GM23338 (cell line): ENCODE results near the gene TMA7B. TPM values are rescaled to one million over a fixed set of nuclear protein-coding genes. Genes with fewer than 3 reads are reported as not detected.

Experiments
- ATAC-seq: fragments of 200-7000 bp; cut with Tn5 transposase; 3 replicates; pipeline ENCODE4 v1.9.1; 2020
- DNase-seq: peaks from one replicate; pipeline ENCODE4 v3.0.0-alpha.2; 2015; ENCODE audit warnings: low spot score
- H2AFZ ChIP-seq: fragments of 200-600 bp; sonication (generic); 2 replicates; pipeline ENCODE4 v1.8.0; 2016; ENCODE audit warnings: antibody characterized with exemption, mild to moderate bottlenecking, moderate library complexity
- H3F3A ChIP-seq: fragments of 200-600 bp; sonication (generic); replicated peaks from 2 replicates; pipeline ENCODE4 v1.8.0; 2017; ENCODE audit warnings: antibody characterized with exemption, mixed run types, low read depth
- H3K27ac ChIP-seq: fragments of 200-600 bp; sonication (generic); 2 replicates; pipeline ENCODE4 v1.6.1; 2016; ENCODE audit warnings: low read depth
- H3K27me3 ChIP-seq: fragments of 200-600 bp; sonication (generic); 2 replicates; pipeline ENCODE4 v1.8.0; 2016; ENCODE audit warnings: mild to moderate bottlenecking, mixed run types, moderate library complexity; ENCODE audit not compliant: insufficient read depth
- H3K36me3 ChIP-seq: fragments of 200-600 bp; sonication (generic); 2 replicates; pipeline ENCODE4 v1.8.0; 2016; ENCODE audit warnings: mild to moderate bottlenecking; ENCODE audit not compliant: insufficient read depth
- H3K4me1 ChIP-seq: fragments of 200-600 bp; sonication (generic); 2 replicates; pipeline ENCODE4 v1.8.0; 2016; ENCODE audit warnings: mild to moderate bottlenecking, moderate library complexity; ENCODE audit not compliant: insufficient read depth
- H3K4me2 ChIP-seq: fragments of 200-600 bp; sonication (generic); 2 replicates; pipeline ENCODE4 v1.7.1; 2017; ENCODE audit warnings: mixed run types
- H3K4me3 ChIP-seq: fragments of 200-600 bp; sonication (generic); 2 replicates; pipeline ENCODE4 v1.6.1; 2016; ENCODE audit warnings: mixed run types
- H3K79me2 ChIP-seq: fragments of 200-600 bp; sonication (generic); replicated peaks from 2 replicates; pipeline ENCODE4 v1.8.0; 2017; ENCODE audit warnings: mild to moderate bottlenecking; ENCODE audit not compliant: insufficient read depth
- H3K9me2 ChIP-seq: fragments of 200-600 bp; sonication (generic); 2 replicates; pipeline ENCODE4 v1.8.0; 2017; ENCODE audit not compliant: insufficient read depth
- H4K20me1 ChIP-seq: fragments of 200-600 bp; sonication (generic); replicated peaks from 2 replicates; pipeline ENCODE4 v1.8.0; 2017; ENCODE audit warnings: mild to moderate bottlenecking; ENCODE audit not compliant: insufficient read depth
- H3K27ac Mint-ChIP-seq: 2 replicates; pipeline ENCODE4 v1.8.0; 2020; ENCODE audit warnings: inconsistent platforms, mild to moderate bottlenecking, moderate library complexity, mixed read lengths
- H3K27me3 Mint-ChIP-seq: 3 replicates; pipeline ENCODE4 v1.8.0; 2022; ENCODE audit warnings: low read depth, mild to moderate bottlenecking, moderate library complexity, mixed read lengths, inconsistent platforms; ENCODE audit not compliant: insufficient read depth, poor library complexity
- H3K36me3 Mint-ChIP-seq: 3 replicates; pipeline ENCODE4 v1.8.0; 2021; ENCODE audit warnings: low read depth, mild to moderate bottlenecking, inconsistent platforms, moderate library complexity, mixed read lengths
- H3K4me1 Mint-ChIP-seq: 3 replicates; pipeline ENCODE4 v1.8.0; 2020; ENCODE audit warnings: mild to moderate bottlenecking, inconsistent platforms, mixed read lengths
- H3K4me3 Mint-ChIP-seq: 3 replicates; pipeline ENCODE4 v1.8.0; 2021; ENCODE audit warnings: moderate library complexity, mild to moderate bottlenecking, inconsistent platforms, mixed read lengths
- H3K9me3 Mint-ChIP-seq: 3 replicates; pipeline ENCODE4 v1.8.0; 2020; ENCODE audit warnings: moderate library complexity, mild to moderate bottlenecking, inconsistent platforms, mixed read lengths
- CREB1 ChIP-seq: fragments of 250-450 bp; sonication (Bioruptor Pico); IDR thresholded peaks from 2 replicates; pipeline ENCODE4 v1.5.0; 2020; ENCODE audit warnings: low read depth, mild to moderate bottlenecking, moderate library complexity
- ETS1 ChIP-seq: IDR thresholded peaks from 2 replicates; pipeline ENCODE4 v1.6.1; 2016; ENCODE audit warnings: antibody characterized with exemption
- EZH2 ChIP-seq: fragments of 200-600 bp; sonication (generic); IDR thresholded peaks from one replicate; pipeline ENCODE4 v1.8.0; 2017; ENCODE audit warnings: antibody characterized with exemption, mild to moderate bottlenecking, low read depth; ENCODE audit not compliant: unreplicated experiment
- EZH2phosphoT487 ChIP-seq: fragments of 200-600 bp; sonication (generic); IDR thresholded peaks from one replicate; pipeline ENCODE4 v1.8.1; 2018; ENCODE audit warnings: antibody characterized with exemption; ENCODE audit not compliant: unreplicated experiment
- JUNB ChIP-seq: IDR thresholded peaks from one replicate; pipeline ENCODE4 v1.6.1; 2016; ENCODE audit warnings: antibody characterized with exemption; ENCODE audit not compliant: unreplicated experiment
- NANOG ChIP-seq: IDR thresholded peaks from 2 replicates; pipeline ENCODE4 v1.6.1; 2016; ENCODE audit warnings: antibody characterized with exemption, borderline replicate concordance
- POLR2AphosphoS5 ChIP-seq: IDR thresholded peaks from 2 replicates; pipeline ENCODE4 v1.6.1; 2016; ENCODE audit warnings: antibody characterized with exemption, low read depth
- STAT1 ChIP-seq: IDR thresholded peaks from one replicate; pipeline ENCODE4 v1.6.1; 2016; ENCODE audit warnings: antibody characterized with exemption; ENCODE audit not compliant: unreplicated experiment
- ZNF114 ChIP-seq: fragments of 250-450 bp; sonication (Bioruptor Pico); IDR thresholded peaks from 2 replicates; pipeline ENCODE4 v1.5.0; 2020; ENCODE audit warnings: mild to moderate bottlenecking, moderate library complexity
- ZNF331 ChIP-seq: fragments of 250-450 bp; sonication (Bioruptor Pico); IDR thresholded peaks from 2 replicates; pipeline ENCODE4 v1.5.0; 2020; ENCODE audit warnings: low read depth, mild to moderate bottlenecking, moderate library complexity
- polyA plus RNA-seq: library from polyadenylated mRNA; unstranded; fragments of >200 nt; fragmentation: Nextera tagmentation; extraction: Ambion mirVana; gene quantifications from 2 replicates; pipeline ENCODE4 v1.2.1, GENCODE V29; 2016
- total RNA-seq: library from RNA; depleted of rRNA; stranded (reverse); fragments of >200 nt; shearing (Covaris generic); gene quantifications from 2 replicates; pipeline ENCODE4 v1.2.3, GENCODE V29; 2014
- TF ChIP-seq, protein P1 (sequence below), 2 experiments: fragments of 200-600 bp in 1 of 2; sonication (generic) in 1 of 2; conservative IDR thresholded peaks; 2 replicates each; pipeline versions ENCODE4 v1.5.1 to v1.6.1; 2016 to 2017; ENCODE audit warnings: antibody characterized with exemption in 2 of 2, low read depth in 2 of 2, mild to moderate bottlenecking in 2 of 2, moderate library complexity in 1 of 2
- TF ChIP-seq, protein P2 (sequence below): fragments of 250-450 bp; sonication (Bioruptor Pico); IDR thresholded peaks from 2 replicates; pipeline ENCODE4 v1.5.0; 2020; ENCODE audit warnings: mild to moderate bottlenecking, moderate library complexity
- TF ChIP-seq, protein P3 (sequence below): IDR thresholded peaks from one replicate; pipeline ENCODE4 v1.6.1; 2018; ENCODE audit warnings: antibody characterized with exemption; ENCODE audit not compliant: unreplicated experiment

The TMA7B gene
- total and polyA plus RNA-seq, 2 experiments from 2014 or later = not detected

DNA sequence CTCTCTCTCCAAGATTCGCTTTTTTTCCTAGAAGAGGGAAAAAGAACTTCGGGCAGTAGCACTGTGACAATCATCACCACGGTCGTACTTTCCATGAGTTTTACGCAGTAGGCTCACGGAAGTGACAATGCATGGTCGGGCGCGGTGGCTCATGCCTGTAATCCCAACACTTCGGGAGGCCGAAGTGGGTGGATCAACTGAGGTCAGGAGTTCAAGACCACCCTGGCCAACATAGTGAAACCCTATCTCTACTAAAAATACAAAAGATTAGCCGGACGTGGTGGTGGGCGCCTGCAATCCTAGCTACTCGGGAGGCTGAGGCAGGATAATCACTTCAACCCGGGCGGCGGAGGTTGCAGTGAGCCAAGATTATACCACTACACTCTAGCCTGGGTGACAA lies 35.9 kb upstream of the TMA7B start:
- no peaks in the 10 kb centered on the region for H3F3A ChIP-seq
- no peaks in the 10 kb centered on the region for H3K9me3 Mint-ChIP-seq
- no peak overlapping the region for H3K4me3 Mint-ChIP-seq
- H3K4me1 ChIP-seq = peaks cover 10% of the 10 kb centered on the region; the same call in 1 of the 2 replicates
- no peaks in the 10 kb centered on the region for H3K9me2 ChIP-seq
- no peak overlapping the region for H2AFZ ChIP-seq
- H3K27ac ChIP-seq = no peak overlapping the region
- no peaks in the 10 kb centered on the region for H3K27me3 ChIP-seq
- TF ChIP-seq, protein P1, sequence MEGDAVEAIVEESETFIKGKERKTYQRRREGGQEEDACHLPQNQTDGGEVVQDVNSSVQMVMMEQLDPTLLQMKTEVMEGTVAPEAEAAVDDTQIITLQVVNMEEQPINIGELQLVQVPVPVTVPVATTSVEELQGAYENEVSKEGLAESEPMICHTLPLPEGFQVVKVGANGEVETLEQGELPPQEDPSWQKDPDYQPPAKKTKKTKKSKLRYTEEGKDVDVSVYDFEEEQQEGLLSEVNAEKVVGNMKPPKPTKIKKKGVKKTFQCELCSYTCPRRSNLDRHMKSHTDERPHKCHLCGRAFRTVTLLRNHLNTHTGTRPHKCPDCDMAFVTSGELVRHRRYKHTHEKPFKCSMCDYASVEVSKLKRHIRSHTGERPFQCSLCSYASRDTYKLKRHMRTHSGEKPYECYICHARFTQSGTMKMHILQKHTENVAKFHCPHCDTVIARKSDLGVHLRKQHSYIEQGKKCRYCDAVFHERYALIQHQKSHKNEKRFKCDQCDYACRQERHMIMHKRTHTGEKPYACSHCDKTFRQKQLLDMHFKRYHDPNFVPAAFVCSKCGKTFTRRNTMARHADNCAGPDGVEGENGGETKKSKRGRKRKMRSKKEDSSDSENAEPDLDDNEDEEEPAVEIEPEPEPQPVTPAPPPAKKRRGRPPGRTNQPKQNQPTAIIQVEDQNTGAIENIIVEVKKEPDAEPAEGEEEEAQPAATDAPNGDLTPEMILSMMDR (conservative IDR thresholded peaks at IDR 0.05; ENCODE audit: low read depth in 2 of 2) = no peak
- TF ChIP-seq, protein P2, sequence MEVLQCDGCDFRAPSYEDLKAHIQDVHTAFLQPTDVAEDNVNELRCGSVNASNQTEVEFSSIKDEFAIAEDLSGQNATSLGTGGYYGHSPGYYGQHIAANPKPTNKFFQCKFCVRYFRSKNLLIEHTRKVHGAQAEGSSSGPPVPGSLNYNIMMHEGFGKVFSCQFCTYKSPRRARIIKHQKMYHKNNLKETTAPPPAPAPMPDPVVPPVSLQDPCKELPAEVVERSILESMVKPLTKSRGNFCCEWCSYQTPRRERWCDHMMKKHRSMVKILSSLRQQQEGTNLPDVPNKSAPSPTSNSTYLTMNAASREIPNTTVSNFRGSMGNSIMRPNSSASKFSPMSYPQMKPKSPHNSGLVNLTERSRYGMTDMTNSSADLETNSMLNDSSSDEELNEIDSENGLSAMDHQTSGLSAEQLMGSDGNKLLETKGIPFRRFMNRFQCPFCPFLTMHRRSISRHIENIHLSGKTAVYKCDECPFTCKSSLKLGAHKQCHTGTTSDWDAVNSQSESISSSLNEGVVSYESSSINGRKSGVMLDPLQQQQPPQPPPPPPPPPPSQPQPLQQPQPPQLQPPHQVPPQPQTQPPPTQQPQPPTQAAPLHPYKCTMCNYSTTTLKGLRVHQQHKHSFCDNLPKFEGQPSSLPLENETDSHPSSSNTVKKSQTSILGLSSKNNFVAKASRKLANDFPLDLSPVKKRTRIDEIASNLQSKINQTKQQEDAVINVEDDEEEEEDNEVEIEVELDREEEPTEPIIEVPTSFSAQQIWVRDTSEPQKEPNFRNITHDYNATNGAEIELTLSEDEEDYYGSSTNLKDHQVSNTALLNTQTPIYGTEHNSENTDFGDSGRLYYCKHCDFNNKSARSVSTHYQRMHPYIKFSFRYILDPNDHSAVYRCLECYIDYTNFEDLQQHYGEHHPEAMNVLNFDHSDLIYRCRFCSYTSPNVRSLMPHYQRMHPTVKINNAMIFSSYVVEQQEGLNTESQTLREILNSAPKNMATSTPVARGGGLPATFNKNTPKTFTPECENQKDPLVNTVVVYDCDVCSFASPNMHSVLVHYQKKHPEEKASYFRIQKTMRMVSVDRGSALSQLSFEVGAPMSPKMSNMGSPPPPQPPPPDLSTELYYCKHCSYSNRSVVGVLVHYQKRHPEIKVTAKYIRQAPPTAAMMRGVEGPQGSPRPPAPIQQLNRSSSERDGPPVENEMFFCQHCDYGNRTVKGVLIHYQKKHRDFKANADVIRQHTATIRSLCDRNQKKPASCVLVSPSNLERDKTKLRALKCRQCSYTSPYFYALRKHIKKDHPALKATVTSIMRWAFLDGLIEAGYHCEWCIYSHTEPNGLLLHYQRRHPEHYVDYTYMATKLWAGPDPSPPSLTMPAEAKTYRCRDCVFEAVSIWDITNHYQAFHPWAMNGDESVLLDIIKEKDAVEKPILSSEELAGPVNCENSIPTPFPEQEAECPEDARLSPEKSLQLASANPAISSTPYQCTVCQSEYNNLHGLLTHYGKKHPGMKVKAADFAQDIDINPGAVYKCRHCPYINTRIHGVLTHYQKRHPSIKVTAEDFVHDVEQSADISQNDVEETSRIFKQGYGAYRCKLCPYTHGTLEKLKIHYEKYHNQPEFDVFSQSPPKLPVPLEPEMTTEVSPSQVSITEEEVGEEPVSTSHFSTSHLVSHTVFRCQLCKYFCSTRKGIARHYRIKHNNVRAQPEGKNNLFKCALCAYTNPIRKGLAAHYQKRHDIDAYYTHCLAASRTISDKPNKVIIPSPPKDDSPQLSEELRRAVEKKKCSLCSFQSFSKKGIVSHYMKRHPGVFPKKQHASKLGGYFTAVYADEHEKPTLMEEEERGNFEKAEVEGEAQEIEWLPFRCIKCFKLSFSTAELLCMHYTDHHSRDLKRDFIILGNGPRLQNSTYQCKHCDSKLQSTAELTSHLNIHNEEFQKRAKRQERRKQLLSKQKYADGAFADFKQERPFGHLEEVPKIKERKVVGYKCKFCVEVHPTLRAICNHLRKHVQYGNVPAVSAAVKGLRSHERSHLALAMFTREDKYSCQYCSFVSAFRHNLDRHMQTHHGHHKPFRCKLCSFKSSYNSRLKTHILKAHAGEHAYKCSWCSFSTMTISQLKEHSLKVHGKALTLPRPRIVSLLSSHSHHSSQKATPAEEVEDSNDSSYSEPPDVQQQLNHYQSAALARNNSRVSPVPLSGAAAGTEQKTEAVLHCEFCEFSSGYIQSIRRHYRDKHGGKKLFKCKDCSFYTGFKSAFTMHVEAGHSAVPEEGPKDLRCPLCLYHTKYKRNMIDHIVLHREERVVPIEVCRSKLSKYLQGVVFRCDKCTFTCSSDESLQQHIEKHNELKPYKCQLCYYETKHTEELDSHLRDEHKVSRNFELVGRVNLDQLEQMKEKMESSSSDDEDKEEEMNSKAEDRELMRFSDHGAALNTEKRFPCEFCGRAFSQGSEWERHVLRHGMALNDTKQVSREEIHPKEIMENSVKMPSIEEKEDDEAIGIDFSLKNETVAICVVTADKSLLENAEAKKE (CRISPR knock-in tag) = no peak
- no peak for TF ChIP-seq JUNB
- TF ChIP-seq, protein P3, sequence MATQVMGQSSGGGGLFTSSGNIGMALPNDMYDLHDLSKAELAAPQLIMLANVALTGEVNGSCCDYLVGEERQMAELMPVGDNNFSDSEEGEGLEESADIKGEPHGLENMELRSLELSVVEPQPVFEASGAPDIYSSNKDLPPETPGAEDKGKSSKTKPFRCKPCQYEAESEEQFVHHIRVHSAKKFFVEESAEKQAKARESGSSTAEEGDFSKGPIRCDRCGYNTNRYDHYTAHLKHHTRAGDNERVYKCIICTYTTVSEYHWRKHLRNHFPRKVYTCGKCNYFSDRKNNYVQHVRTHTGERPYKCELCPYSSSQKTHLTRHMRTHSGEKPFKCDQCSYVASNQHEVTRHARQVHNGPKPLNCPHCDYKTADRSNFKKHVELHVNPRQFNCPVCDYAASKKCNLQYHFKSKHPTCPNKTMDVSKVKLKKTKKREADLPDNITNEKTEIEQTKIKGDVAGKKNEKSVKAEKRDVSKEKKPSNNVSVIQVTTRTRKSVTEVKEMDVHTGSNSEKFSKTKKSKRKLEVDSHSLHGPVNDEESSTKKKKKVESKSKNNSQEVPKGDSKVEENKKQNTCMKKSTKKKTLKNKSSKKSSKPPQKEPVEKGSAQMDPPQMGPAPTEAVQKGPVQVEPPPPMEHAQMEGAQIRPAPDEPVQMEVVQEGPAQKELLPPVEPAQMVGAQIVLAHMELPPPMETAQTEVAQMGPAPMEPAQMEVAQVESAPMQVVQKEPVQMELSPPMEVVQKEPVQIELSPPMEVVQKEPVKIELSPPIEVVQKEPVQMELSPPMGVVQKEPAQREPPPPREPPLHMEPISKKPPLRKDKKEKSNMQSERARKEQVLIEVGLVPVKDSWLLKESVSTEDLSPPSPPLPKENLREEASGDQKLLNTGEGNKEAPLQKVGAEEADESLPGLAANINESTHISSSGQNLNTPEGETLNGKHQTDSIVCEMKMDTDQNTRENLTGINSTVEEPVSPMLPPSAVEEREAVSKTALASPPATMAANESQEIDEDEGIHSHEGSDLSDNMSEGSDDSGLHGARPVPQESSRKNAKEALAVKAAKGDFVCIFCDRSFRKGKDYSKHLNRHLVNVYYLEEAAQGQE = no peak
- TF ChIP-seq ZNF114 = no peak
- no peak for TF ChIP-seq STAT1
- no peak for TF ChIP-seq EZH2phosphoT487
- TF ChIP-seq POLR2AphosphoS5 = no peak
- no peak for TF ChIP-seq EZH2
- no peak for TF ChIP-seq CREB1 (CRISPR knock-in tag)
- no peak for TF ChIP-seq ZNF331 (CRISPR knock-in tag)
- TF ChIP-seq NANOG = no peak
- no peak for TF ChIP-seq ETS1
- H3K4me2 ChIP-seq = no peak overlapping the region
- ATAC-seq (no peak), DNase-seq (no peak)
- no peak overlapping the region for H3K27ac Mint-ChIP-seq
- no peaks in the 10 kb centered on the region for H3K36me3 Mint-ChIP-seq
- H4K20me1 ChIP-seq = no peaks in the 10 kb centered on the region
- no peaks in the 10 kb centered on the region for H3K36me3 ChIP-seq
- no peaks in the 10 kb centered on the region for H3K27me3 Mint-ChIP-seq
- H3K4me3 ChIP-seq = no peak overlapping the region
- peaks cover 25% of the 10 kb centered on the region for H3K4me1 Mint-ChIP-seq
- no peaks in the 10 kb centered on the region for H3K79me2 ChIP-seq
